AML-193 (cell line): Measurements from ENCODE around the gene CTDNEP1.

Experiments
- DNase-seq, 2 experiments: peaks; one replicate each; lab custom pipeline; 2025; lab: John Stamatoyannopoulos, UW

The CTDNEP1 gene

DNA sequence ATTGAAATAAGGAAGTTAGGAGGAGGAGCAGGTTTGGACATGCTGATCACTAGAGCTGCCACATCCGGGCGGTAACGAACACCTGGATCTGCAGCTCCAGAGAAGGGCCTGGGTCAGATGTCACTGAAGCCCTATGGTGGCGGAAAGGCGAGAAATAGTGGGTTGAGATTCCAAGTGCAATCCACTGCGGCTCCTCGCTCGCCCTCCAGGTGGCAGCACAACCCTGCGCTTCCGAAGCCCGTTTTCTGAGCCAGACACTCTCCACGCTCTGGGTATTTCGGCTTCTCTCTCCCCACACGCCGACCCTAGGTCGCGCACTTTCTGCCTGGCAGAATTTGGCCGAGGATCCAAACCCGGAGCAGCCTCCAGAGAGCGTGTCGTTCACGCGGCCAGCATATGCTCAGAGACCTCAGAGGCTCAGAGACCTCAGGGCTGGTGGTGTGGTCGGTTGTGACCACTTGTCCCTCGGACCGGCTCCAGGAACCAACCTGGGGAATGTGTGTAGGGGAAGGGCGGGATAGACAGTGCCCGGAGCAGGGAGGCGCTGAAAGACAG lies 29.1 kb upstream of the CTDNEP1 start:
- DNase-seq: peak; percentile 45 to 46

DNA sequence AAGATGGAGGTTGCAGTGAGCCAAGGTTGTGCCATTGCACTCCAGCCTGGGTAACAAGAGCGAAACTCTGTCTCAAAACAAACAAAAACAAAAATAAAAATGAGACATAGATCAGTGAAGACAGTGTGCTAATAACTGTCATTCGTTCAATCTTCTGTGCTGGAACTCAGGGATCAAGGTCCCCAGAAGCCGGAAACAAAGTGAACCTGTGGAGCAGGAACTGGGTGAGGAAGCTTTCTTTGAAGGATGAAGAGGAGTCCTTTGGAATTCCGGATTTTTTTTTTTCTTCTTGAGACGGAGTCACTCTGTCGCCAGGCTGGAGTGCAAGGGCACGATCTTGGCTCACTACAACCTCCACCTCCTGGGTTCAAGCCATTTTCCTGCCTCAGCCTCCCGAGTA lies 27.9 kb upstream of the CTDNEP1 start:
- DNase-seq: no peak

DNA sequence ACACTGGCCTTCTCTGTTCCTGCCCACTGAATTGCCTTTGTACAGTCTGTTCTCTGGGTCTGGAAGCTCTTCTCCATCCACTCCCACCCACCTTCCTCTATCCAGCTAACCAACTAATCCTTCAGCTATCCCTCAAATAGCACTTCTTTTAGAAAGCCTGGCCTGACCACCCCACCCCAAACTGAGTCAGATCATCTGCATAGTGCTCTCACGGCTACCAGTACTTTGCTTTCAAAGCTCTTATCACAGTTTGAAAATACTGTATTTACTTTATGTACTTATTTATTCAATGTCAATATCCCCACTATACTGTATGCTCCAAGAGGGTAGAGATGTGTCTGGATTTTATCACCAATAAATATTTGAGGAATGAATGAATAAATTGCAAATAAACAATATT lies 15.2 kb upstream of the CTDNEP1 start:
- no peak for DNase-seq

DNA sequence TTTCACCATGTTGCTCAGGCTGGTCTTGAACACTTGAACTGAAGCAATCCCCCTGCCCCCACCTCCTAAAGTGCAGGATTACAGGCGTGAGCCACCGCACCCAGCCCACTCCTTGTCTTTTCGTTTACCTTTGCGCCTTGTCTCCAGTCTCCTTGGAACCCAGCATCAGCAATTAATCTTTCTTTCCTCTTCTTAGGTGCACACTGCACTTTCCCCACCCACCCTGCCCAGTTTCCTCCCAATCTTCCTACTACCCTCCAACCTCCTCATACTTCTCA lies 12.2 kb upstream of the CTDNEP1 start:
- no peak for DNase-seq

DNA sequence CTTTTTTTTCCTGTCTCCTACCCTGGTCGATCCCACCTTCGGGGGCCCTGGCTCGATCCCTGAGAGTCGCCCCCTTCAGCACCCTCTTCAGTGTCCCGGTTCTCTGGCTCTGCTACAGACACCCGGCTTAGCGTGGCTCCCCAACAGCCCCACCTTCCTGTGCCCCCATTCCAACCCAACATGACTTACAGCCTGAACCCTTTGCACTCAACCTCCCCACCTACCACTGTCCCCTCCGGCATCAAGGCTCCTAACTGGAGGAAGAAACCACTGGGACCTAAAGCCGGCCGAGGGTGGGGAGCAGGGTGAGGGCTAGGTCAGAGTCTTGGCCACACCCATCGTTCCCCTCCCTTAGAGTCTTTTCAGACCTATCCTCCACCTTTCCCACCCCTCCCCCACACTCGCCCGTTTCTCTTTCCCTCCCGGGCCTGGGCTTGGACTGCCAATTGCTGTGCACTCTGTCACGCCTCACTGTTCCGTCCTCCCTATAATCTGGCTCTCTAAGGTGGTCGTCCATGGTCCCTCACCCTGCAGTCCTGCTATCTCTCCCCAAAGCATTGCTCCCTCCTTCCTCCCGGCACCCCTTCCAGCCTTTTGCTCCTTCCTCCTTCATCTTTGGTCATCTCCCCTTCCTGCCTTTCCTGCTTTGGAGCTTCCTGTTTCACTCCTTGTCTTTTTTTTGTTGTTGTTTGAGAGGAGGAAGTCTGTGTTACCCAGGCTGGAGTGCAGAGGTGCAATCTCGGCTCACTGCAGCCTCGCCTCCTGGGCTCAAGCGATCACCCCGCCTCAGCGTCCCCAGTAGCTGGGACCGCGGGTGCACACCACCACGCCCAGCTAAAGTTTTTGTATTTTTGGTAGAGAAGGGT lies 11.6 kb upstream of the CTDNEP1 start:
- DNase-seq: no peak

- DNase-seq: no peak
These were observed 10.8 kb upstream of the CTDNEP1 start, which contains the start of gene CLDN7 for GRCh38 chr17:7262192-7262934. Gene CLDN7, minus strand, starts transcription at chr17:7262478. Its CDS starts 435 bp downstream, at chr17:7262043.

GRCh38 chr17:7261379-7262191 lies 10.1 kb upstream of the CTDNEP1 start:
- DNase-seq: no peak

GRCh38 chr17:7260651-7261378 lies 9.3 kb upstream of the CTDNEP1 start:
- DNase-seq: no peak

DNA sequence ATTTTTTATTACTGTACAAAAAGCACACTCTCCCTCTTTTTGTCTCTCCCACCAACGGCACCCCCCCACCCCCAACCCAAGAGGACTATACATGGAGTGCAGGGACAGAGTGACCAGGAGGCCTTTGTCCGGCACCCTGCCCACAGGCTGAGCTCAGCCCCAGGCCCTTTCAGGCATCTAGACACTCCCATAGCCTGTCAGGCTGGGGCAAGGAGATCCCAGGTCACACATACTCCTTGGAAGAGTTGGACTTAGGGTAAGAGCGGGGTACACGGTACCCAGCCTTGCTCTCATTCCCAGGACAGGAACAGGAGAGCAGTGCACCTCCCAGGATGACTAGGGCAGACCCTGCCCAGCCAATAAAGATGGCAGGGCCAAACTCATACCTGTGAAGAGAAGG lies 8.6 kb upstream of the CTDNEP1 start:
- DNase-seq: no peak

GRCh38 chr17:7259555-7259889 lies 8.0 kb upstream of the CTDNEP1 start:
- DNase-seq: no peak

- DNase-seq: peak in 1 of 2 experiments; percentile 21
These were observed 7.4 kb upstream of the CTDNEP1 start for GRCh38 chr17:7258731-7259554.

- DNase-seq: no peak
These were observed 5.4 kb upstream of the CTDNEP1 start for GRCh38 chr17:7256766-7257456.

- DNase-seq: no peak
These were observed 3.0 kb upstream of the CTDNEP1 start for GRCh38 chr17:7254511-7254910.

- DNase-seq: no peak
These were observed 1.5 kb upstream of the CTDNEP1 start for GRCh38 chr17:7253082-7253481.

DNA sequence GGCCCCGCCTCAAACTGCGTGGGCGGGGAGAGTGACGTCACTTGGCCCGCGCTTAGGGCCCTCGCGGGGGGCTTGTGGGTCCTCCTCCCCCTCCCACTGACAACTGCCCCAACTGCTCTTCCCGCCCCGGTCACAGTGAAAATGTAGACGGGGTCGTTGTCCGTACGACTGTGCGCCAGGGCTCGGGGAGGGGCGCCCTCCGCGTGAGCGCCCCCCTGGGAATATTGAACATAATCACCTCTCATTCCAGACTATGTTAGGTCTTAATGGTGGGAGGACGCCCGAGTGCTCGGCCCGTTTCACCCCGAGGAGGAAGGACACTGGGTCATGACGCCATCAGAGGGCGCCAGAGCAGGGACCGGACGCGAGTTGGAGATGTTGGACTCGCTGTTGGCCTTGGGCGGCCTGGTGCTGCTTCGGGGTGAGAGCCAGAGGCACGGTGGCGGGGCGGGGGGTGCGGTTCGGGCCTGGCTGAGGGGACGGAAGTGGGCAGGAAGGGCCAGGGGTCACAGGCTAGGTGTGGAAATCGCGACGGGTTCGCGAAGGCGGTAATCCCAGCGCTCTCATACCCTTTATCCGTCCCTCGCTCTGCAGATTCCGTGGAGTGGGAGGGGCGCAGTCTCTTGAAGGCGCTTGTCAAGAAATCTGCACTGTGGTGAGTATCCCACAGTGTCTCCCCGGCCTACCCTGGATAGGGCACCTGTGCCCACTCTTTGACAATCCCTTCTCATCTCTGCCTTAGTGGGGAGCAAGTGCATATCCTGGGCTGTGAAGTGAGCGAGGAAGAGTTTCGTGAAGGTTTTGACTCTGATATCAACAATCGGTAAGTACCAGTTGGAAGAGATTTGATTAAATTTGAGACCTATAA lies 876 bp upstream of the CTDNEP1 start, which contains the start of gene ELP5:
ELP5 (plus strand) TSS at position 40 of the 868 bp plus-strand sequence; CDS start at position 376, 336 bp downstream.
- DNase-seq: peak; percentile 45 to 57

- DNase-seq: no peak
These were observed 573 bp downstream of the CTDNEP1 start for GRCh38 chr17:7250695-7251627.

DNA sequence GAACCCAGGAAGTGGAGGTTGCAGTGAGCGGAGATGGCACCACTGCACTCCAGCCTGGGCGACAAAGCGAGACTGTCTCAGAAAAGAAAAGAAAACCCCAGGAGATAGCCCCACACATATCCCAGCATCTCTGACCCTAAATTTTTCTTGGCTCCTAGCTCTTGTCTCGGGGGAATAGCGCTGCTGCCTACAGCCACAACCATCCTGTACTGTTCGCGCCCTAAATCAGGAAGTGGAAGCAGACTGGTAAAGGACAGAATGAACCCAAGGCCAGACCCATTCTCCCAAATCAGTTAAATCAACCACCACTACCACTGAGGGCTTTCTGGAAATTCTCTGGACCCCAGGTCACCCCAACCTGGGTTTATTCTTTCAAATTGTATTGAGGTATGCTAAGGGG lies 1.7 kb downstream of the CTDNEP1 start:
- peak in 1 of 2 experiments; percentile 13 for DNase-seq

DNA sequence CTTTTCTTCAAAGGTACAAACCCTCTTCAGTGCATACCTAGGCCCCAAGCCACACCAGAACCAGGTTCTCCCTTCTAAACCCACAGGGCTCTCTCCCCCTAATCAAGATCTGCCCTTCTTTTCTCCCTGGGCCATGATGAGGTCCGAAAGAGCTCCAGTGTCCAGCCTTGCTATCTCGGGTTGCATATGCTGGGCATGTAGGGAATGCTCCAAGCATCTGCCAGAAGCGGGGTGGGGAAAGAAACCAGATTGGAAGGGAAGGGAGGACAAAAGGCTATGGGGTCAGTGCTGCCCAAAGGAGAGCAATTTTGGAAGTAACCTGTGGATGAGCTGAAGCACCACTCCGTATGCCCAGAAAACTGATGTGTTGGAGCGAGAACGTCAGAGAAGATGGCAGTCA lies 2.3 kb downstream of the CTDNEP1 start:
- no peak for DNase-seq
